ENCODE data around the gene CACNA2D1.

Gene CACNA2D1

GRCh38 chr7:82172881-82173280, 270.7 kb downstream of the CACNA2D1 start:
- no peaks in the 10 kb centered on the region for H3K27me3 ChIP-seq
- DNase-seq, result no peak
- peaks cover 6% of the 10 kb centered on the region; the same call in 1 of the 2 replicates for H3K4me1 ChIP-seq
- no peaks in the 10 kb centered on the region for H3K36me3 ChIP-seq
- no peak overlapping the region for H3K4me3 ChIP-seq (ENCODE audit: low read depth, low read length)
- no peaks in the 10 kb centered on the region for H3K9me3 ChIP-seq
- no peak for TF ChIP-seq CTCF (IDR thresholded peaks at IDR 0.05; ENCODE audit: low read depth, low read length)

GRCh38 chr7:82172017-82172416, 271.6 kb downstream of the CACNA2D1 start:
- H3K36me3 ChIP-seq, result no peaks in the 10 kb centered on the region
- no peaks in the 10 kb centered on the region for H3K27me3 ChIP-seq
- DNase-seq, result no peak
- H3K4me3 ChIP-seq (ENCODE audit: low read depth, low read length), result no peak overlapping the region
- no peaks in the 10 kb centered on the region for H3K9me3 ChIP-seq
- peaks cover 10% of the 10 kb centered on the region; the same call in 1 of the 2 replicates for H3K4me1 ChIP-seq
- peak; percentile 25; the same call in 1 of the 2 replicates for TF ChIP-seq CTCF (IDR thresholded peaks at IDR 0.05; ENCODE audit: low read depth, low read length)

GRCh38 chr7:82167558-82168314, 275.8 kb downstream of the CACNA2D1 start:
- Histone ChIP-seq H3K4me3 (ENCODE audit: low read depth, low read length) (no peak overlapping the region), H3K9me3 (no peaks in the 10 kb centered on the region), H3K36me3 (no peaks in the 10 kb centered on the region), H3K4me1 (peaks cover 18% of the 10 kb centered on the region), H3K27me3 (no peaks in the 10 kb centered on the region)
- TF ChIP-seq CTCF (IDR thresholded peaks at IDR 0.05; ENCODE audit: low read depth, low read length), result no peak
- DNase-seq, result no peak

- no peak for DNase-seq
- Histone ChIP-seq H3K27me3 (no peaks in the 10 kb centered on the region), H3K9me3 (no peaks in the 10 kb centered on the region), H3K4me1 (peaks cover 18% of the 10 kb centered on the region), H3K4me3 (ENCODE audit: low read depth, low read length) (no peak overlapping the region), H3K36me3 (no peaks in the 10 kb centered on the region)
- no peak for TF ChIP-seq CTCF (IDR thresholded peaks at IDR 0.05; ENCODE audit: low read depth, low read length)
Measured at GRCh38 chr7:82166260-82167015, 277.1 kb downstream of the CACNA2D1 start.

GRCh38 chr7:82164813-82165212, 278.8 kb downstream of the CACNA2D1 start:
- DNase-seq, result peak; percentile 48
- peak; percentile 65 for TF ChIP-seq CTCF (IDR thresholded peaks at IDR 0.05; ENCODE audit: low read depth, low read length)
- Histone ChIP-seq H3K27me3 (no peaks in the 10 kb centered on the region), H3K36me3 (no peaks in the 10 kb centered on the region), H3K4me3 (ENCODE audit: low read depth, low read length) (no peak overlapping the region), H3K9me3 (no peaks in the 10 kb centered on the region), H3K4me1 (peaks cover 18% of the 10 kb centered on the region)

- Histone ChIP-seq H3K36me3 (no peaks in the 10 kb centered on the region), H3K4me3 (ENCODE audit: low read depth, low read length) (no peak overlapping the region), H3K9me3 (no peaks in the 10 kb centered on the region), H3K4me1 (peaks cover 18% of the 10 kb centered on the region), H3K27me3 (no peaks in the 10 kb centered on the region)
- DNase-seq, result no peak
- TF ChIP-seq CTCF (IDR thresholded peaks at IDR 0.05; ENCODE audit: low read depth, low read length), result no peak
Measured at GRCh38 chr7:82164410-82164809, 279.2 kb downstream of the CACNA2D1 start.
